Loucy (cell line): ENCODE data around the gene ARHGEF16.

ENCODE experiments used
- H2AFZ ChIP-seq: fragments of 200-600 bp; sonication (generic); 2 replicates; pipeline ENCODE4 v1.6.0; 2016; ENCODE audit warnings: antibody characterized with exemption, mild to moderate bottlenecking, low read length, moderate library complexity
- H3F3A ChIP-seq: fragments of 200-600 bp; 2 replicates; pipeline ENCODE4 v1.6.0; 2016; ENCODE audit warnings: antibody characterized with exemption, low read depth, mild to moderate bottlenecking
- H3K27me3 ChIP-seq: fragments of 200-600 bp; sonication (generic); 2 replicates; pipeline ENCODE4 v1.6.1; 2014; ENCODE audit warnings: low read length, mild to moderate bottlenecking; ENCODE audit not compliant: insufficient read depth, poor library complexity, severe bottlenecking
- H3K36me3 ChIP-seq: fragments of 200-600 bp; sonication (generic); 2 replicates; pipeline ENCODE4 v1.6.1; 2016; ENCODE audit warnings: low read length; ENCODE audit not compliant: insufficient read depth
- H3K4me1 ChIP-seq: fragments of 200-600 bp; sonication (generic); 2 replicates; pipeline ENCODE4 v1.5.1; 2014; ENCODE audit warnings: low read length, mild to moderate bottlenecking; ENCODE audit not compliant: insufficient read depth, poor library complexity, severe bottlenecking
- H3K4me2 ChIP-seq: fragments of 200-600 bp; sonication (generic); 2 replicates; pipeline ENCODE4 v1.6.0; 2014; ENCODE audit warnings: antibody characterized with exemption, low read length, low read depth, mild to moderate bottlenecking; ENCODE audit not compliant: poor library complexity, severe bottlenecking
- H3K4me3 ChIP-seq: fragments of 200-600 bp; sonication (generic); 2 replicates; pipeline ENCODE4 v1.5.1; 2014; ENCODE audit warnings: low read length, mild to moderate bottlenecking, mixed read lengths; ENCODE audit not compliant: poor library complexity, severe bottlenecking
- H3K79me2 ChIP-seq: fragments of 200-600 bp; sonication (generic); 2 replicates; pipeline ENCODE4 v1.6.1; 2014; ENCODE audit warnings: low read length; ENCODE audit not compliant: insufficient read depth
- H3K9ac ChIP-seq: fragments of 200-600 bp; sonication (generic); 2 replicates; pipeline ENCODE4 v1.6.0; 2014; ENCODE audit warnings: mild to moderate bottlenecking, low read depth, low read length, moderate library complexity; ENCODE audit not compliant: poor library complexity, severe bottlenecking
- H3K9me2 ChIP-seq: fragments of 200-600 bp; sonication (generic); replicated peaks from 2 replicates; pipeline ENCODE4 v1.6.1; 2016; ENCODE audit warnings: low read depth, low read length, mixed read lengths
- H3K9me3 ChIP-seq: fragments of 200-600 bp; sonication (generic); 2 replicates; pipeline ENCODE4 v1.6.1; 2014; ENCODE audit warnings: mild to moderate bottlenecking, antibody characterized with exemption, low read length, low read depth; ENCODE audit not compliant: insufficient read depth
- H4K20me1 ChIP-seq: fragments of 200-600 bp; sonication (generic); 2 replicates; pipeline ENCODE4 v1.6.0; 2014; ENCODE audit warnings: antibody characterized with exemption, low read length, mild to moderate bottlenecking; ENCODE audit not compliant: insufficient read depth, poor library complexity, severe bottlenecking
- CTCF ChIP-seq: fragments of 200-600 bp; sonication (generic); conservative IDR thresholded peaks from 2 replicates; pipeline ENCODE4 v1.5.1; 2014; ENCODE audit warnings: mild to moderate bottlenecking, antibody characterized with exemption, low read length
- EZH2phosphoT487 ChIP-seq: fragments of 200-600 bp; IDR thresholded peaks from 2 replicates; pipeline ENCODE4 v1.6.1; 2018; ENCODE audit warnings: antibody characterized with exemption, mild to moderate bottlenecking, moderate library complexity, borderline replicate concordance

The ARHGEF16 gene

DNA sequence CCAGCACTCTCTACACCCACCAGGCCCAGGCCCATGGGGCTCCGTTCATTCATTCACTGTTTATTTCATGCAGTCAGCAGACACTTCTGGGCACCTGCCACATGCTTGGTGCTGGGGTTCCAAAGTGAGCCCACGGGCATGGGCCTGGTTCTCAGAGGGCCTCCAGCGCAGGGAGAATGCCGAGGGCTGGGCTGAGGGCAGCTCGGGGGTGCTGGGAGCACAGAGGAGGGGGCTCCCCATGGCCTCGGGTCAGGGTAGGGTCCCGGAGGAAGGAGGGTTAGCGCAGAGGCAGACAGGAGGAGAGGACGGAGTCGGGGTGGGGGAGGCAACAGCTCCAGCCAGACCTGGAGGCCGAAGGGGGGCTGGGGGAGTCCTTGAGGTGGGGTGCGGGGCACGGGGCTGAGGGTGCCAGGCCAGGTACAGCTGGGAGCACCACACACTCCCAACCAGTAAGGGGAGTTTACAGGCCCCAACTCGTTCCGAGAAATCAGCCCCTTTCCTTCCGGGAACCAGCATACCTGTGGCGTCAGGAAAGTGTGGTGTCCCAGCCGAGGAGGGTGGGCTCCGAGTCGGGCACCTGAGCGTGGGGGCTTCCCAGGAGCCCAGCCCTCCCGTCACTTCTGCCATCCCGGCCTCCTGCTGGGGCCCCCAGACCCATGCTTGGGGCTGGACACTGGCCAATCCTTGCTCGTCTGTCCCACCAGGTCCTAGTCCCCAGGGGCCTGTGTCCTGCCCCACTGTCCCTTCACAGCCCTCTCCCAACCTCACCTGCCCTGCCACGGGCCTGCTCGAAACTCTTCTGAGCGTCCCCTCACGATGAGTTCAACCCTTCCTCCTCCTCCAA lies 10.8 kb downstream of the ARHGEF16 start:
- Histone ChIP-seq H3K4me3 (no peak overlapping the region), H4K20me1 (no peaks in the 10 kb centered on the region), H3K4me2 (no peak overlapping the region), H3K9me3 (no peaks in the 10 kb centered on the region), H3K79me2 (no peaks in the 10 kb centered on the region), H2AFZ (no peak overlapping the region), H3K4me1 (no peaks in the 10 kb centered on the region), H3K36me3 (no peaks in the 10 kb centered on the region), H3F3A (no peaks in the 10 kb centered on the region), H3K9me2 (no peaks in the 10 kb centered on the region), H3K9ac (no peak overlapping the region), H3K27me3 (no peaks in the 10 kb centered on the region)
- TF ChIP-seq CTCF (no peak), EZH2phosphoT487 (no peak)

DNA sequence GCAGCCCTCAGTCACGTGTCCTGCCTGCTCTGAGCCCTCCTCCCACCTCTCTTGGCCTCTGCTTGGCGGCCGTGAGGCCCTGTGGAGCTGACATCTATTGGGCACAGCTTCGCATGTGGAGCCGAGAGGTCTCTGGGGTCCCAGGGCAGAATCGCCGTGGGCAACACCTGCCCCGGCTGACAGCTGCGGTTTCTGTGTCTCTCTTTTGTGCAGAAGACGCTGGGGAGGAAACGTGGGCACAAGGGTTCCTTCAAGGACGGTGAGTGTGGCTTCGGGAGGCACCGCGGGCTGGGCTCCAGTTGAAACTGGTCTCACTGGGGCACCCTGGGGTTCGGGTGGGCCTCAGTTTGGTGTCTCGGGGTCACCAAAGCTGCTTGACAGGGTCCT lies 11.5 kb downstream of the ARHGEF16 start:
- no peaks in the 10 kb centered on the region for H3K4me1 ChIP-seq
- no peak overlapping the region for H3K4me2 ChIP-seq
- H3K9ac ChIP-seq: no peak overlapping the region
- no peaks in the 10 kb centered on the region for H3K79me2 ChIP-seq
- H3K9me2 ChIP-seq: no peaks in the 10 kb centered on the region
- no peaks in the 10 kb centered on the region for H3K36me3 ChIP-seq
- H2AFZ ChIP-seq: no peak overlapping the region
- no peaks in the 10 kb centered on the region for H3K9me3 ChIP-seq
- no peak overlapping the region for H3K4me3 ChIP-seq
- no peak for TF ChIP-seq EZH2phosphoT487
- TF ChIP-seq CTCF: no peak
- H4K20me1 ChIP-seq: no peaks in the 10 kb centered on the region
- no peaks in the 10 kb centered on the region for H3F3A ChIP-seq
- H3K27me3 ChIP-seq: no peaks in the 10 kb centered on the region

DNA sequence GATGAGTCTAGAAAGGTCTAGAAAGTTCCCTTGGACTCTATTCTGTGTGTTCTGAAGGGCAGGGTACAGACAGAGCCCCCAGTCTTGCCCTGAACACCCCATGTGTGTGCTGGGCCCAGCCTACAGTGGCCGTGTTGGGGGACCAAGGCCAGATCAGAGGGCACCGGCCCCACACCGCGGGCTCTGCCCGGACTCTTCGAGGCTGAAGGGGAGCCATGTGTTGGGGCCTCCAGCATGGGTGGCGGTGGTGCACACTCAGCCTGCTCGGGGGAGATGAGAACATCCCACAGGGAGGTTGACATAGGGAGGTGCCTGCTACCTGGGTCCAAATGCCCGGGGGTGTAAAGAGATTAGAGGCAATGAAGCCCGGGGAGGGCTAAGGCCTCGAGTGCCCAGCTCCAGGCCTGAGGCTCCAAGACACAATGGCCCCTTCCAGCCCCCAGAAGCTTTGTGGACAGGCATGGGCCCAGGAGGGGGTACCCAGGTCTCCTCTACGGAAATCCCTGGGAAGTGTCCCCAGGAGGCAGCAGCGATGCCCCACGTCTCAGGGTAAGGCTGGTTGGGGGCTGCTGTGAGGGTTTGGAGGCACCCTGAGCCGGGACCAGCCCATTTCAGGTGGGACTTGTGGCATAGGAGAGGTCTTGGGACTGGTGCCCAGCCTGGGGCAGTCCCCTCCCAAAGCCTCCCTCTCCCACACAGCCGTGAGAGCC lies 12.1 kb downstream of the ARHGEF16 start:
- Histone ChIP-seq H2AFZ (no peak overlapping the region), H3K4me2 (no peak overlapping the region), H3K9me3 (no peaks in the 10 kb centered on the region)

More for the DNA sequence above, 12.1 kb downstream of the ARHGEF16 start:
- H3K79me2 ChIP-seq: no peaks in the 10 kb centered on the region
- H3K4me3 ChIP-seq: no peak overlapping the region
- H3F3A ChIP-seq: no peaks in the 10 kb centered on the region
- H3K9me2 ChIP-seq: no peaks in the 10 kb centered on the region
- H3K4me1 ChIP-seq: no peaks in the 10 kb centered on the region
- H4K20me1 ChIP-seq: no peaks in the 10 kb centered on the region
- H3K9ac ChIP-seq: no peak overlapping the region
- no peaks in the 10 kb centered on the region for H3K36me3 ChIP-seq
- TF ChIP-seq CTCF: no peak
- no peak for TF ChIP-seq EZH2phosphoT487
- no peaks in the 10 kb centered on the region for H3K27me3 ChIP-seq
